Neural cell (in vitro differentiated cells): ENCODE data around the gene PTPN7.

Source experiments
- CTCF ChIP-seq: fragments of 450-650 bp; IDR thresholded peaks from 2 replicates; pipeline ENCODE4 v1.5.1; 2014; ENCODE audit warnings: antibody characterized with exemption, mild to moderate bottlenecking, moderate library complexity; ENCODE audit not compliant: poor library complexity, severe bottlenecking
- MXI1 ChIP-seq: fragments of 450-650 bp; conservative IDR thresholded peaks from 2 replicates; pipeline ENCODE4 v1.6.1; 2014; ENCODE audit warnings: antibody characterized with exemption, mild to moderate bottlenecking; ENCODE audit not compliant: poor library complexity, severe bottlenecking

GRCh38 chr1:202112859-202113689 lies 47.3 kb downstream of the PTPN7 start:
- TF ChIP-seq MXI1 (no peak), CTCF (no peak)
